Kidney epithelial cell (primary cell): ENCODE measurements around the gene KIF9. TPM values are rescaled to one million over a fixed set of nuclear protein-coding genes. Genes with fewer than 3 reads are reported as not detected.

Source experiments
- DNase-seq: peaks from one replicate; pipeline ENCODE4 v3.0.0-alpha.2; 2010; ENCODE audit warnings: low read depth
- H3K27me3 ChIP-seq: 2 replicates; pipeline ENCODE4 v1.6.0; 2011; ENCODE audit warnings: low read length; ENCODE audit not compliant: control insufficient read depth, insufficient read depth
- H3K36me3 ChIP-seq: 2 replicates; pipeline ENCODE4 v1.5.1; 2011; ENCODE audit warnings: low read length; ENCODE audit not compliant: control insufficient read depth, insufficient read depth
- H3K4me3 ChIP-seq: 2 replicates; pipeline ENCODE4 v1.5.1; 2011; ENCODE audit warnings: low read depth, mild to moderate bottlenecking, control low read depth, low read length
- CTCF ChIP-seq: IDR thresholded peaks from 2 replicates; pipeline ENCODE4 v1.5.1; 2011; ENCODE audit warnings: mild to moderate bottlenecking, moderate library complexity, low read length, control low read depth, inconsistent platforms; ENCODE audit not compliant: insufficient read depth, poor library complexity, severe bottlenecking
- total RNA-seq: library from RNA; depleted of rRNA; stranded (reverse); fragments of >200 nt; gene quantifications from 2 replicates; pipeline ENCODE4 v1.2.3, GENCODE V29; 2015

The KIF9 gene
- total RNA-seq, 1 donor from 2014 or later, result 14.5 TPM

DNA sequence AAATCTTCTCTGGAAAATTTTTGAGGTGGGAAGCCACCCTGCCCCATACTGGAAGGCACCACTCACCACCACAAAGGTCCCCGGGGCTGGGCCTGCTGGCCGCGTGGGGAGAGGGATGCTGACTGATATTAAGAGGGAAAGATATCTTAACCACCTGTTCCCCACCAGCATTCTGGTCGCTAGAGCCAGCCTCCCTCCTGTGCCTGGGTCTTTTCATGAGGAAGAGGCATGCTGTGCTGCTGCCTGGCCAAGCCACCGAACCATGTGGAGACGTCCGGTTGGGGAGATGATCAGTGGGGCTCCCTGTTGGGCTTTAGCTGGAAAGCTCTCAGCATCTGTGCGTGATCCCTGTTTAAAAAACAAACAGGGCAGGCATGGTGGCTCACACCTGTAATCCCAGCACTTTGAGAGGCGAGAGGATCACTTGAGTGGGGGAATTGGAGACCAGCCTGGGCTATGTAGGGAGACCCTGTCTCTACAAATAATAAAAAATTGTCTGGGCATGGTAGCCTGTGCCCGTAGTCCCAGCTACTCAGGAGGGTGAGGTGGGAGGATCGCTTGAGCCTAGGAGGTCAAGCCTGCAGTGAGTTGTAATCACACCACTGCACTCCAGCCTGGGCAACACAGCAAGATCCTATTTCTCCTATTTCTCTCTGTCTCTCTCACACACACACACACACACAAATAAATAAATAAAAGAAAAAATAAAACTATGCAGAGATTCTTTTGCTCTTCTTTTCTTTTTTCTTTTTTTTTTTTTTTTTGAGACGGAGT lies 1.2 kb upstream of the KIF9 start:
- H3K36me3 ChIP-seq, result no peaks in the 10 kb centered on the region
- no peak for DNase-seq
- no peaks in the 10 kb centered on the region for H3K27me3 ChIP-seq
- TF ChIP-seq CTCF, result no peak
- peak overlapping the region; percentile 84 for H3K4me3 ChIP-seq

- no peaks in the 10 kb centered on the region for H3K36me3 ChIP-seq
- no peak for TF ChIP-seq CTCF
- no peaks in the 10 kb centered on the region for H3K27me3 ChIP-seq
- peak overlapping the region; percentile 84 for H3K4me3 ChIP-seq
- DNase-seq, result no peak
Observed at GRCh38 chr3:47283193-47283537, 566 bp upstream of the KIF9 start.

DNA sequence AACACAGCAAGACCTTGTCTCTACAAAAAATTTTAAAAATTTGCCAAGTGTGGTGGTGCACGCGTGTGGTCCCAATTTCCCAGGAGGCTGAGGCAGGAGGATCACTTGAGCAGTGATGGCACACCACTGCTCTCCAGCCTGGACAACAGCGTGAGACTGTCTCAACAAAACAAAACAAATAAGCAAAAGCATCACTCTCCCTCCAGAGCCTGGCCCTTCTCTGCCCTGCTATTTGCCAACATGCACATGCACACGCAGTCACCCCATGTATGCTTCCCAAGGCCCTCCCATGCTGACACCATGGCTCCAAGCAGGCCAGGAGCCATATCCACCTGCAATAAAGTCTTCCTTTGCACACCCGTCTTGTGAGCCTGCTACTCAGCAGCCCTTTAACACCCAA lies 2.1 kb downstream of the KIF9 start:
- Histone ChIP-seq H3K27me3 (no peaks in the 10 kb centered on the region), H3K36me3 (no peaks in the 10 kb centered on the region), H3K4me3 (no peak overlapping the region)
- no peak for DNase-seq
- no peak for TF ChIP-seq CTCF

GRCh38 chr3:47276558-47276957 lies 6.0 kb downstream of the KIF9 start:
- no peaks in the 10 kb centered on the region for H3K36me3 ChIP-seq
- H3K4me3 ChIP-seq, result no peak overlapping the region
- no peaks in the 10 kb centered on the region for H3K27me3 ChIP-seq
- DNase-seq, result no peak
- TF ChIP-seq CTCF, result no peak

DNA sequence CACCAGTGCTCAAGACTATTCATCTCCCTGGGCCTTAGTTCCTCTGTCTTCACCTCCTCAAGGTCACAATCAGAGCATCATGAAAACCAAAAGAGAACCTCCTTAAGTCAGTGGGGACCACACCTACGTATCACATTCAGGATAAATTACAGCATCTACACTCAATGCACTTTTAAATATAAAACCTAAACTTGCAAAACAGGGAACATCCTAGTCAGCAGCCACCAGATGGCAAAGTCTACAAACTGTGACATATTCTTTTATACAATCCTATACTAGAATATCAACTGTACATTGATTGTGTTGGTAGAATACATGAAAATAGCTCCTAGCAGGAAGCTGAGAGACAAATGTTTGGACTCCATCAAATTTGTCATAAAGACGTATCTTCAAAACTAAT lies 7.9 kb downstream of the KIF9 start:
- TF ChIP-seq CTCF, result no peak
- no peak overlapping the region for H3K4me3 ChIP-seq
- no peaks in the 10 kb centered on the region for H3K27me3 ChIP-seq
- H3K36me3 ChIP-seq, result no peaks in the 10 kb centered on the region
- no peak for DNase-seq

GRCh38 chr3:47273564-47273963 lies 9.0 kb downstream of the KIF9 start:
- DNase-seq, result no peak
- H3K27me3 ChIP-seq, result no peaks in the 10 kb centered on the region
- no peak for TF ChIP-seq CTCF
- H3K36me3 ChIP-seq, result no peaks in the 10 kb centered on the region
- H3K4me3 ChIP-seq, result no peak overlapping the region
